Liver (tissue), 9 donors: Measurements from ENCODE around the gene OR2J1. TPM values are rescaled to one million over a fixed set of nuclear protein-coding genes. Genes with fewer than 3 reads are reported as not detected.

Experiments used
- DNase-seq: peaks from one replicate; pipeline ENCODE4 v3.0.0-alpha.2; 2017; ENCODE audit warnings: low spot score
- H3K27ac ChIP-seq, 2 donors: one replicate each; pipeline ENCODE4 v1.7.0; 2013; ENCODE audit warnings: inconsistent platforms in 2 of 2, low read length in 2 of 2, control low read depth in 1 of 2, low read depth in 1 of 2, mild to moderate bottlenecking in 1 of 2
- H3K27me3 ChIP-seq, 4 donors: one replicate each; pipeline versions ENCODE4 v1.6.1 to v1.7.0; 2013; ENCODE audit warnings: low read length in 3 of 4, inconsistent platforms in 1 of 4, mild to moderate bottlenecking in 1 of 4, moderate library complexity in 1 of 4; ENCODE audit not compliant: control insufficient read depth in 4 of 4, insufficient read depth in 4 of 4
- H3K36me3 ChIP-seq, 4 donors: one replicate each; pipeline versions ENCODE4 v1.6.1 to v1.7.0; 2013; ENCODE audit warnings: low read length in 3 of 4, mild to moderate bottlenecking in 3 of 4, low read depth in 1 of 4, moderate library complexity in 1 of 4; ENCODE audit not compliant: control insufficient read depth in 4 of 4, insufficient read depth in 3 of 4
- H3K4me1 ChIP-seq, 4 donors: one replicate each; pipeline versions ENCODE4 v1.6.1 to v1.7.0; 2013; ENCODE audit warnings: low read length in 3 of 4, mild to moderate bottlenecking in 3 of 4, moderate library complexity in 1 of 4; ENCODE audit not compliant: control insufficient read depth in 4 of 4, insufficient read depth in 4 of 4
- H3K4me3 ChIP-seq, 3 donors: one replicate each; pipeline versions ENCODE4 v1.6.1 to v1.7.0; 2013; ENCODE audit warnings: low read length in 3 of 3, control low read depth in 1 of 3, low read depth in 1 of 3, mild to moderate bottlenecking in 1 of 3
- H3K9ac ChIP-seq, 2 donors: one replicate each; pipeline ENCODE4 v1.7.0; 2013; ENCODE audit warnings: low read length in 2 of 2, mild to moderate bottlenecking in 2 of 2, moderate library complexity in 2 of 2, control low read depth in 1 of 2, low read depth in 1 of 2
- H3K9me3 ChIP-seq, 4 donors: one replicate each; pipeline versions ENCODE4 v1.6.1 to v1.7.0; 2013; ENCODE audit warnings: low read length in 3 of 4; ENCODE audit not compliant: control insufficient read depth in 4 of 4
- CTCF ChIP-seq: fragments of 150-350 bp; IDR thresholded peaks from 2 replicates; pipeline ENCODE4 v1.5.1; 2017; ENCODE audit warnings: improper control_type of control experiment, low read depth, low read length; ENCODE audit not compliant: missing input control
- EGR1 ChIP-seq, 2 donors: IDR thresholded peaks; 2 replicates each; pipeline ENCODE4 v1.6.1; 2016 to 2018; ENCODE audit warnings: antibody characterized with exemption in 2 of 2, low read depth in 2 of 2
- FOXA1 ChIP-seq: IDR thresholded peaks from 2 replicates; pipeline ENCODE4 v1.6.1; 2016; ENCODE audit warnings: antibody characterized with exemption
- FOXA2 ChIP-seq: IDR thresholded peaks from 2 replicates; pipeline ENCODE4 v1.6.1; 2016; ENCODE audit warnings: antibody characterized with exemption
- GABPA ChIP-seq, 2 donors: IDR thresholded peaks in 1 of 2; conservative IDR thresholded peaks in 1 of 2; 2 replicates each; pipeline ENCODE4 v1.6.1; 2016; ENCODE audit warnings: antibody characterized with exemption in 2 of 2, mild to moderate bottlenecking in 1 of 2, moderate library complexity in 1 of 2
- HNF4A ChIP-seq, 2 donors: conservative IDR thresholded peaks; 2 replicates each; pipeline ENCODE4 v1.6.1; 2016; ENCODE audit warnings: antibody characterized with exemption in 2 of 2, mild to moderate bottlenecking in 2 of 2
- HNF4G ChIP-seq: IDR thresholded peaks from 2 replicates; pipeline ENCODE4 v1.6.1; 2016; ENCODE audit warnings: antibody characterized with exemption
- JUND ChIP-seq, 2 donors: IDR thresholded peaks; 2 replicates each; pipeline ENCODE4 v1.6.1; 2016; ENCODE audit warnings: antibody characterized with exemption in 2 of 2
- NR2F2 ChIP-seq: IDR thresholded peaks from 2 replicates; pipeline ENCODE4 v1.6.1; 2016; ENCODE audit warnings: antibody characterized with exemption
- RAD21 ChIP-seq, 2 donors: IDR thresholded peaks; 2 replicates each; pipeline ENCODE4 v1.6.1; 2016; ENCODE audit warnings: antibody characterized with exemption in 2 of 2, mild to moderate bottlenecking in 2 of 2
- RXRA ChIP-seq, 2 donors: IDR thresholded peaks; 2 replicates each; pipeline ENCODE4 v1.6.1; 2017 to 2018; ENCODE audit warnings: antibody characterized with exemption in 2 of 2, mild to moderate bottlenecking in 1 of 2
- SP1 ChIP-seq: IDR thresholded peaks from 2 replicates; pipeline ENCODE4 v1.6.1; 2018; ENCODE audit warnings: antibody characterized with exemption, mild to moderate bottlenecking
- TAF1 ChIP-seq: conservative IDR thresholded peaks from 2 replicates; pipeline ENCODE4 v1.6.1; 2016; ENCODE audit warnings: antibody characterized with exemption, mild to moderate bottlenecking
- YY1 ChIP-seq: IDR thresholded peaks from 2 replicates; pipeline ENCODE4 v1.6.1; 2016; ENCODE audit warnings: antibody characterized with exemption, mild to moderate bottlenecking
- WGBS: extraction: QIAGEN DNeasy Blood & Tissue Kit; methylation state at CpG from one replicate; pipeline ENCODE4 v1.1.7; 2013; 5-methylcytosine and 5-hydroxymethylcytosine counted together
- polyA plus RNA-seq, 2 donors: library from polyadenylated mRNA; stranded (reverse) in 1 of 2; unstranded in 1 of 2; fragments of 200-250 nt in 1 of 2; fragments of >200 nt in 1 of 2; fragmentation: Nextera tagmentation in 1 of 2; extraction: Ambion mirVana in 1 of 2; gene quantifications; one replicate each; pipeline versions ENCODE4 v1.2.1 to v1.2.3, GENCODE V29; 2013 to 2015
- total RNA-seq, 2 donors: library from RNA; depleted of rRNA; stranded (reverse); fragments of >200 nt; gene quantifications; one replicate each; pipeline ENCODE4 v1.2.3, GENCODE V29; 2014
- TF ChIP-seq, protein P1 (sequence below): IDR thresholded peaks from 2 replicates; pipeline ENCODE4 v1.6.1; 2016; ENCODE audit warnings: antibody characterized with exemption, mild to moderate bottlenecking
- TF ChIP-seq, protein P2 (sequence below): IDR thresholded peaks from 2 replicates; pipeline ENCODE4 v1.6.1; 2016; ENCODE audit warnings: antibody characterized with exemption
- TF ChIP-seq, protein P3 (sequence below): IDR thresholded peaks from 2 replicates; pipeline ENCODE4 v1.6.1; 2016; ENCODE audit warnings: antibody characterized with exemption
- TF ChIP-seq, protein P4 (sequence below): IDR thresholded peaks from 2 replicates; pipeline ENCODE4 v1.6.1; 2016; ENCODE audit warnings: antibody characterized with exemption
- donor health status: healthy.
- donor health status: healthy.
- donor health status: healthy.
- donor health status: healthy.
- donor health status: healthy.

The OR2J1 gene
- total and polyA plus RNA-seq, 4 donors = not detected

GRCh38 chr6:29087213-29087612 lies 12.1 kb upstream of the OR2J1 start, which contains the start of gene OR2B3:
Gene OR2B3 (minus strand): TSS chr6:29087313. CDS start chr6:29087248, 65 bp downstream.
- H3K27ac ChIP-seq = no peak within 1 kb of the TSS
- H3K4me1 ChIP-seq = no peaks in the 10 kb centered on the region
- peaks cover 0 to 2% (median 0%) of the 10 kb centered on the region in 4 donors for H3K27me3 ChIP-seq
- no peak for TF ChIP-seq TAF1
- no peak for TF ChIP-seq FOXA2
- TF ChIP-seq, protein P1, sequence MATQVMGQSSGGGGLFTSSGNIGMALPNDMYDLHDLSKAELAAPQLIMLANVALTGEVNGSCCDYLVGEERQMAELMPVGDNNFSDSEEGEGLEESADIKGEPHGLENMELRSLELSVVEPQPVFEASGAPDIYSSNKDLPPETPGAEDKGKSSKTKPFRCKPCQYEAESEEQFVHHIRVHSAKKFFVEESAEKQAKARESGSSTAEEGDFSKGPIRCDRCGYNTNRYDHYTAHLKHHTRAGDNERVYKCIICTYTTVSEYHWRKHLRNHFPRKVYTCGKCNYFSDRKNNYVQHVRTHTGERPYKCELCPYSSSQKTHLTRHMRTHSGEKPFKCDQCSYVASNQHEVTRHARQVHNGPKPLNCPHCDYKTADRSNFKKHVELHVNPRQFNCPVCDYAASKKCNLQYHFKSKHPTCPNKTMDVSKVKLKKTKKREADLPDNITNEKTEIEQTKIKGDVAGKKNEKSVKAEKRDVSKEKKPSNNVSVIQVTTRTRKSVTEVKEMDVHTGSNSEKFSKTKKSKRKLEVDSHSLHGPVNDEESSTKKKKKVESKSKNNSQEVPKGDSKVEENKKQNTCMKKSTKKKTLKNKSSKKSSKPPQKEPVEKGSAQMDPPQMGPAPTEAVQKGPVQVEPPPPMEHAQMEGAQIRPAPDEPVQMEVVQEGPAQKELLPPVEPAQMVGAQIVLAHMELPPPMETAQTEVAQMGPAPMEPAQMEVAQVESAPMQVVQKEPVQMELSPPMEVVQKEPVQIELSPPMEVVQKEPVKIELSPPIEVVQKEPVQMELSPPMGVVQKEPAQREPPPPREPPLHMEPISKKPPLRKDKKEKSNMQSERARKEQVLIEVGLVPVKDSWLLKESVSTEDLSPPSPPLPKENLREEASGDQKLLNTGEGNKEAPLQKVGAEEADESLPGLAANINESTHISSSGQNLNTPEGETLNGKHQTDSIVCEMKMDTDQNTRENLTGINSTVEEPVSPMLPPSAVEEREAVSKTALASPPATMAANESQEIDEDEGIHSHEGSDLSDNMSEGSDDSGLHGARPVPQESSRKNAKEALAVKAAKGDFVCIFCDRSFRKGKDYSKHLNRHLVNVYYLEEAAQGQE = no peak
- TF ChIP-seq NR2F2 = no peak
- TF ChIP-seq RXRA (IDR thresholded peaks at IDR 0.05) = no peak
- no peak for TF ChIP-seq YY1
- DNase-seq = no peak
- H3K4me3 ChIP-seq = no peak within 1 kb of the TSS
- no peaks in the 10 kb centered on the region for H3K36me3 ChIP-seq
- H3K9ac ChIP-seq = no peak within 1 kb of the TSS
- no peaks in the 10 kb centered on the region for H3K9me3 ChIP-seq
- 74% methylated on average over 1 of the region's 1 CpG for WGBS

DNA sequence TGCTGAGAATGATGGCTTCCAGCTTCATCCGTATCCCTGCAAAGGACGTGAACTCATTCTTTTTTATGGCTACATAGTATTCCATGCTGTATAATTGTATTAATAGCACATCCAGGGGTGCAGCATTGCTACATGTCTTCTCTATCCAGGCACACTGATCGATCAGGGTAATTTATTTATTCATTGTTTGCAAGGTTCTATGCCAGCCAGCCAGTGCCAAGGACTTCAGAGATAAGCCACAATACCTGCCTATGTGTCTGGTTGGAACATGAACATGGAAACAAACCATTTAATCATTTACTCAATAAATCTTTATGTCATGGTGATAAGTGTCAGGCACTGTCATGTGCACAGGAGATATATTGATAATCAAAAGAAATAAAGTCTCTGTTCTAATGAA lies 6.3 kb upstream of the OR2J1 start:
- DNase-seq = no peak
- Histone ChIP-seq H3K36me3 (no peaks in the 10 kb centered on the region), H3K4me1 (no peaks in the 10 kb centered on the region), H3K4me3 (no peak overlapping the region), H3K9ac (no peak overlapping the region), H3K27ac (no peak overlapping the region), H3K27me3 (no peaks in the 10 kb centered on the region), H3K9me3 (no peaks in the 10 kb centered on the region)
- no peak for TF ChIP-seq FOXA2
- TF ChIP-seq JUND (IDR thresholded peaks at IDR 0.05) = no peak
- no peak for TF ChIP-seq SP1
- TF ChIP-seq, protein P2, sequence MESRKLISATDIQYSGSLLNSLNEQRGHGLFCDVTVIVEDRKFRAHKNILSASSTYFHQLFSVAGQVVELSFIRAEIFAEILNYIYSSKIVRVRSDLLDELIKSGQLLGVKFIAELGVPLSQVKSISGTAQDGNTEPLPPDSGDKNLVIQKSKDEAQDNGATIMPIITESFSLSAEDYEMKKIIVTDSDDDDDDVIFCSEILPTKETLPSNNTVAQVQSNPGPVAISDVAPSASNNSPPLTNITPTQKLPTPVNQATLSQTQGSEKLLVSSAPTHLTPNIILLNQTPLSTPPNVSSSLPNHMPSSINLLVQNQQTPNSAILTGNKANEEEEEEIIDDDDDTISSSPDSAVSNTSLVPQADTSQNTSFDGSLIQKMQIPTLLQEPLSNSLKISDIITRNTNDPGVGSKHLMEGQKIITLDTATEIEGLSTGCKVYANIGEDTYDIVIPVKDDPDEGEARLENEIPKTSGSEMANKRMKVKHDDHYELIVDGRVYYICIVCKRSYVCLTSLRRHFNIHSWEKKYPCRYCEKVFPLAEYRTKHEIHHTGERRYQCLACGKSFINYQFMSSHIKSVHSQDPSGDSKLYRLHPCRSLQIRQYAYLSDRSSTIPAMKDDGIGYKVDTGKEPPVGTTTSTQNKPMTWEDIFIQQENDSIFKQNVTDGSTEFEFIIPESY = no peak
- TF ChIP-seq RAD21 (IDR thresholded peaks at IDR 0.05) = no peak
- no peak for TF ChIP-seq GABPA (IDR thresholded peaks at IDR 0.05 in 1 of 2, conservative IDR thresholded peaks at IDR 0.05 in 1 of 2)
- TF ChIP-seq HNF4G = no peak
- TF ChIP-seq, protein P1 = no peak
- no peak for TF ChIP-seq TAF1
- TF ChIP-seq YY1 = no peak
- TF ChIP-seq, protein P3, sequence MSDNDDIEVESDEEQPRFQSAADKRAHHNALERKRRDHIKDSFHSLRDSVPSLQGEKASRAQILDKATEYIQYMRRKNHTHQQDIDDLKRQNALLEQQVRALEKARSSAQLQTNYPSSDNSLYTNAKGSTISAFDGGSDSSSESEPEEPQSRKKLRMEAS = no peak
- TF ChIP-seq FOXA1 = no peak
- TF ChIP-seq EGR1 (IDR thresholded peaks at IDR 0.05; ENCODE audit: low read depth in 2 of 2) = no peak
- no peak for TF ChIP-seq CTCF
- TF ChIP-seq, protein P4, sequence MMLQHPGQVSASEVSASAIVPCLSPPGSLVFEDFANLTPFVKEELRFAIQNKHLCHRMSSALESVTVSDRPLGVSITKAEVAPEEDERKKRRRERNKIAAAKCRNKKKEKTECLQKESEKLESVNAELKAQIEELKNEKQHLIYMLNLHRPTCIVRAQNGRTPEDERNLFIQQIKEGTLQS = no peak
- TF ChIP-seq HNF4A (conservative IDR thresholded peaks at IDR 0.05) = no peak
- no peak for TF ChIP-seq NR2F2
- TF ChIP-seq RXRA (IDR thresholded peaks at IDR 0.05) = no peak
- WGBS = 83% methylated on average over 3 of the region's 3 CpGs
